GM10248 (cell line): Measurements from ENCODE around the gene ZFAND4.

Source experiments
- CTCF ChIA-PET: fragments of 300-600 bp; sonication (Branson Sonifier 250); formaldehyde crosslinking; extraction: SDS; loops from one replicate; lab custom pipeline; 2021; ENCODE audit warnings: antibody characterized with exemption; lab: Yijun Ruan, JAX
- POLR2A ChIA-PET: fragments of 350-650 bp; sonication (Branson Sonifier 250); formaldehyde crosslinking; extraction: SDS; loops from one replicate; lab custom pipeline; 2020; ENCODE audit warnings: antibody characterized with exemption; lab: Yijun Ruan, JAX
- DNase-seq: peaks from one replicate; pipeline ENCODE4 v3.0.0; 2012; ENCODE audit errors: extremely low spot score
- TF ChIP-seq, protein P1 (sequence below): IDR thresholded peaks from 2 replicates; pipeline ENCODE4 v1.5.1; 2012; ENCODE audit warnings: mild to moderate bottlenecking, low read depth; ENCODE audit errors: extremely low read depth, missing control alignments, control extremely low read depth

ZFAND4 gene

DNA sequence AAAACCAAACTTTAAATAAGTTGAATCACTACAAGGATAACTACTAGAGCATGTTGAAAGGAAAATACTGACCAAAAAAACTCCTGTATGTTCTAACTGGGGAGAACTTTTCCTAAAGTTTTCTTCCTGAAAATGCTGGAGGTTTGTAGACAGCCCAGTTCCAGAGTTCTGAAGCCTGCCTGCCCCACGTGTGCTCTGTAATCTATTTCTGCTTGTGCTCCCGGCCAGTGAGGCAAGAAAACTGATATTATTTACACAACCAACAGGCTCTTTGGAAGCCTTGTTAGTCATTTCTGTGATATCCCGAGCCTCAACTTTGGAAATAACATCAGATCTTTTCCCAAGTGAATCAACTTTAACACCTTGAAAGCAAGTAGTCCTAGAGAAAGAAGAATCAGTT lies 46.7 kb downstream of the ZFAND4 start:
- no peak for DNase-seq
- TF ChIP-seq, protein P1, sequence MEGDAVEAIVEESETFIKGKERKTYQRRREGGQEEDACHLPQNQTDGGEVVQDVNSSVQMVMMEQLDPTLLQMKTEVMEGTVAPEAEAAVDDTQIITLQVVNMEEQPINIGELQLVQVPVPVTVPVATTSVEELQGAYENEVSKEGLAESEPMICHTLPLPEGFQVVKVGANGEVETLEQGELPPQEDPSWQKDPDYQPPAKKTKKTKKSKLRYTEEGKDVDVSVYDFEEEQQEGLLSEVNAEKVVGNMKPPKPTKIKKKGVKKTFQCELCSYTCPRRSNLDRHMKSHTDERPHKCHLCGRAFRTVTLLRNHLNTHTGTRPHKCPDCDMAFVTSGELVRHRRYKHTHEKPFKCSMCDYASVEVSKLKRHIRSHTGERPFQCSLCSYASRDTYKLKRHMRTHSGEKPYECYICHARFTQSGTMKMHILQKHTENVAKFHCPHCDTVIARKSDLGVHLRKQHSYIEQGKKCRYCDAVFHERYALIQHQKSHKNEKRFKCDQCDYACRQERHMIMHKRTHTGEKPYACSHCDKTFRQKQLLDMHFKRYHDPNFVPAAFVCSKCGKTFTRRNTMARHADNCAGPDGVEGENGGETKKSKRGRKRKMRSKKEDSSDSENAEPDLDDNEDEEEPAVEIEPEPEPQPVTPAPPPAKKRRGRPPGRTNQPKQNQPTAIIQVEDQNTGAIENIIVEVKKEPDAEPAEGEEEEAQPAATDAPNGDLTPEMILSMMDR = no peak
- CTCF ChIA-PET = interaction anchor here (1.1 to 1.5 kb wide), 2 partner anchors 11 to 15 kb away, joined by 3 to 5 read pairs; no protein-coding TSS in a partner anchor
- POLR2A ChIA-PET = no interaction called here

DNA sequence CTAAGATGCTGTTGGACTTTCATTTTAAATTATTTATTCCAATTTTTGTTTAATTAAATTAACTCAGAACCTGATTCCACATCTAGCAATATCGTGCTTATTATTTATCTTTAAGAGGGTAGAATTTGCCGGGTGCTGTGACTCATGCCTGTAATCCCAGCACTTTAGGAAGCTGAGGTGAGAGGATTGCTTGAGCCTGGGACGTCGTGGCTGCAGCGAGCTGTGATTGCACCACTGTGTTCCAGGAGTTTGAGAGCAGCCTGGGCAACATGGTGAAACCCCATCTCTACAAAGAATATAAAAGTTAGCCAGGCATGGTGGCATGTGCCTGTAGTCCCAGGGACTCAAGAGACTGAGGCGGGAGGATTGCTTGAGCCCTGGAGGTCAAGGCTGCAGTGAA lies 47.8 kb downstream of the ZFAND4 start:
- DNase-seq = no peak
- TF ChIP-seq, protein P1 = no peak
- POLR2A ChIA-PET = no interaction called here
- CTCF ChIA-PET = no interaction called here

DNA sequence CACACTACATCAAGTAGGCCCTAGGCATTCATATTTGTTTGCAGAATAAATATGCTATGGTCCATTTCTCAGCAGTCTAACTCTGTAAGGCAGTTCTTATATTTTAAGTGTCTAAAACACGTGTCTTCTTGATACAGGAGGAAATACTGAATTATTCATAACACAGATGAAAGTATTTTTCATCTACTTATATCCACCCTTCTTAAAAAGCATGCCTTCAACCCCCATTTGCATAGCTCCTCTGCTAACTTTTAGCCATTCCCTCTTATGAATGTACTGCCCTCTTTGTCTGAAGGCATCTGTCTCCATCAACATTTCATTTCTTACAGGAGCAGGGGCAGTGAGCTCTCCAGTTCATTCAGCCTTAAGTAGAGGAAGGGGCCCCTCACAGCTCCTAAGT lies 57.7 kb downstream of the ZFAND4 start:
- POLR2A ChIA-PET = no interaction called here

DNA sequence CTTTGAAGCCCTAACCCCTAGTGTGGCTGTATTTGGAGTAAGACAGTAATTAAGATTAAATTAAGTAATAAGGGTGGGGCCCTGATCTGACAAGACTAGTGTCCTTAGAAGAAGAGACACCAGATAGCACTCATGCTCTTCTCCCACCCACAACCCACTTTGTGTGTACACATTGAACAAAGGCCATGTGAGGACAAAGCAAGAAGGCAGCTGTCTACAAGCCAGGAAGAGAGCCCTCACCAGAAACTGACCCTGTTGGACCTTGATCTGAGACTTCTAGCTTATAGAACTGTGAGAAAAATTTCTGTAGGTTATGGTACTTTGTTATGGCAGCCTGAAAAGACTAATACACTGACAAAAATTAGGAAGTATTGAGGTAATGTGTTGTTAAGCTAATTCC lies 59.8 kb downstream of the ZFAND4 start:
- no peak for DNase-seq
- TF ChIP-seq, protein P1 = no peak
- CTCF ChIA-PET = interaction anchor here (1.3 to 1.5 kb wide), 2 partner anchors 12 to 363 kb away, joined by 3 to 4 read pairs; no protein-coding TSS in a partner anchor
- POLR2A ChIA-PET = no interaction called here

More for the DNA sequence above, 57.7 kb downstream of the ZFAND4 start:
- CTCF ChIA-PET = interaction anchor here (1.2 to 2.1 kb wide), 4 partner anchors 9 to 149 kb away, joined by 3 to 8 read pairs (median 4); no protein-coding TSS in a partner anchor
- DNase-seq = no peak
- TF ChIP-seq, protein P1 = no peak

DNA sequence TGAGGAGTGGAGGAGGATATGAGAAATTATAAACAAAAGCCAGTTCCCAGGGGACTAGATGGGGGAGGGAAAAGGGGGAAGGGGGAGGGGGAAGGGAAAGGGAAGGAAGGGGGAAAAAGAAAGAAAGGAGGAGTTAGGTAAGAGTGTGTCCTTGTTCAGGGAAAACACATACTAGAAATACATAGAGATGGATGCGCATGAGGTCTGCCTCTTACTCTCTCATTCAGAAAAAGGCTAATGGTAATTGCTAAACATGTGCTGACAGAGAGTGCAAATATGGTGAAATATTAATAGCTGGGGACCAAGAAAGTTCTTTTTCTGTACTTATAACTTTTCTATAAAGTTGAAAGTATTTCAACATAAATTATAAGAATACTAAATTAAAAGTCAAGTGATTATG lies 64.5 kb downstream of the ZFAND4 start:
- POLR2A ChIA-PET = no interaction called here
- DNase-seq = no peak
- CTCF ChIA-PET = interaction anchor here (0.7 kb wide), 1 partner anchor 143 kb away, joined by 3 read pairs; no protein-coding TSS in a partner anchor
- TF ChIP-seq, protein P1 = no peak

DNA sequence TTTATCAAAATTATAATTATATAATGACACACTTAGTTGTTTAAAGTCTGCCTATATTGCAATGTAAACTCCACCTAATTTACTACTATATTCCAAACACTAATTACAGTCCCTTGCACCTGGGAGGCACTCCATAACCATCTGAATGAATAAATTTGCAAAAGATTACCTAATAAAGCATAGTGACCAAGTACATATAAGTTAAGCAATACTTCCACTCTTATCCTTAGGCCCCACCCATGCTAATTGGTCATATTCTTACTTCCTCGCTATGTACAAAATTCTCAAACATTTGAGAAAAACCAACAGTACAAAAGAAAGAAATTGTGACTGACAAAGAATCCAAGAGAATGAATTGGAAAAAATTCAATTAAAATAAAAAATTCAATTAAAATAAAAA lies 65.3 kb downstream of the ZFAND4 start:
- no peak for DNase-seq
- ChIA-PET CTCF (no interaction called here), POLR2A (no interaction called here)
- TF ChIP-seq, protein P1 = no peak
